Stimulated activated naive CD8-positive, alpha-beta T cell treated with anti-CD3 and anti-CD28 coated beads, Interleukin-15, amount 100 ng/mL, for 72 hours (primary cell): ENCODE results near the gene MALT1.
"Not testable (repeated sequence)": the region's sequence is repeated elsewhere in the genome, so short reads cannot be mapped to it uniquely, and the experiment has no call there.

Source experiments
- ATAC-seq: fragments of 150-1000 bp; cut with Tn5 transposase; 2 replicates; pipeline ENCODE4 v1.10.0; 2021; ENCODE audit warnings: mild to moderate bottlenecking, moderate library complexity
- DNase-seq, 2 donors: peaks; one replicate each; pipeline ENCODE4 v3.0.0; 2021 to 2022
- H3K27ac Mint-ChIP-seq, 2 donors: one replicate each; pipeline ENCODE4 v1.8.0; 2022; ENCODE audit warnings: mild to moderate bottlenecking in 2 of 2, mixed read lengths in 2 of 2, moderate library complexity in 2 of 2
- H3K27me3 Mint-ChIP-seq: one replicate; pipeline ENCODE4 v1.8.0; 2022; ENCODE audit warnings: mixed read lengths
- H3K4me1 Mint-ChIP-seq: one replicate; pipeline ENCODE4 v1.8.0; 2022; ENCODE audit warnings: mild to moderate bottlenecking, mixed read lengths
- H3K4me3 Mint-ChIP-seq, 2 donors: one replicate each; pipeline ENCODE4 v1.8.0; 2022; ENCODE audit warnings: mild to moderate bottlenecking in 2 of 2, mixed read lengths in 2 of 2, moderate library complexity in 1 of 2
- H3K9me3 Mint-ChIP-seq, 2 donors: one replicate each; pipeline ENCODE4 v1.8.0; 2022; ENCODE audit warnings: mixed read lengths in 2 of 2

The MALT1 gene

GRCh38 chr18:58671111-58671631, at the start of gene MALT1:
TSS of gene MALT1 (plus strand) at chr18:58671465. CDS start at chr18:58671644, 179 bp downstream.
- Mint-ChIP-seq H3K4me1 (peaks cover 66% of the 10 kb centered on the region), H3K9me3 (no peaks in the 10 kb centered on the region), H3K4me3 (peak within 1 kb of the TSS; percentile 99), H3K27ac (peak within 1 kb of the TSS; percentile 96 to 97), H3K27me3 (no peaks in the 10 kb centered on the region)
- ATAC-seq (peak; percentile 90), DNase-seq (peak; percentile 93 to 96)

- peak overlapping the region in 1 of 2 donors; percentile 14 for H3K27ac Mint-ChIP-seq
- H3K9me3 Mint-ChIP-seq, result no peaks in the 10 kb centered on the region
- ATAC-seq (no peak), DNase-seq (no peak)
- no peaks in the 10 kb centered on the region for H3K27me3 Mint-ChIP-seq
- H3K4me1 Mint-ChIP-seq, result peaks cover 35% of the 10 kb centered on the region
- no peak overlapping the region for H3K4me3 Mint-ChIP-seq
Measured at GRCh38 chr18:58624011-58624410, 47.3 kb upstream of the MALT1 start.

GRCh38 chr18:58625839-58626238, 45.4 kb upstream of the MALT1 start:
- Mint-ChIP-seq H3K4me1 (peaks cover 49% of the 10 kb centered on the region), H3K4me3 (no peak overlapping the region), H3K9me3 (no peaks in the 10 kb centered on the region), H3K27me3 (no peaks in the 10 kb centered on the region), H3K27ac (no peak overlapping the region)
- DNase-seq, result no peak
- no peak for ATAC-seq

GRCh38 chr18:58630071-58630470, 41.2 kb upstream of the MALT1 start:
- Mint-ChIP-seq H3K9me3 (no peaks in the 10 kb centered on the region), H3K4me1 (peaks cover 56% of the 10 kb centered on the region), H3K4me3 (no peak overlapping the region), H3K27ac (no peak overlapping the region), H3K27me3 (no peaks in the 10 kb centered on the region)
- ATAC-seq, result no peak
- DNase-seq, result no peak

- no peak for ATAC-seq
- Mint-ChIP-seq H3K27me3 (no peaks in the 10 kb centered on the region), H3K9me3 (no peaks in the 10 kb centered on the region), H3K4me3 (no peak overlapping the region), H3K4me1 (peaks cover 54% of the 10 kb centered on the region), H3K27ac (no peak overlapping the region)
- no peak for DNase-seq
Measured at GRCh38 chr18:58631301-58631700, 40.0 kb upstream of the MALT1 start.

GRCh38 chr18:58632552-58632951, 38.7 kb upstream of the MALT1 start:
- H3K27me3 Mint-ChIP-seq, result no peaks in the 10 kb centered on the region
- H3K9me3 Mint-ChIP-seq, result no peaks in the 10 kb centered on the region

GRCh38 chr18:58633874-58634273, 37.4 kb upstream of the MALT1 start:
- H3K27me3 Mint-ChIP-seq, result no peaks in the 10 kb centered on the region
- DNase-seq, result no peak
- no peak for ATAC-seq
- peaks cover 64% of the 10 kb centered on the region for H3K4me1 Mint-ChIP-seq
- no peaks in the 10 kb centered on the region for H3K9me3 Mint-ChIP-seq
- no peak overlapping the region for H3K27ac Mint-ChIP-seq
- no peak overlapping the region for H3K4me3 Mint-ChIP-seq

More at GRCh38 chr18:58632552-58632951, 38.7 kb upstream of the MALT1 start:
- DNase-seq (no peak), ATAC-seq (no peak)
- Mint-ChIP-seq H3K4me1 (peaks cover 58% of the 10 kb centered on the region), H3K4me3 (no peak overlapping the region), H3K27ac (no peak overlapping the region)

- Mint-ChIP-seq H3K9me3 (no peaks in the 10 kb centered on the region), H3K4me3 (no peak overlapping the region), H3K27me3 (no peaks in the 10 kb centered on the region), H3K4me1 (peaks cover 55% of the 10 kb centered on the region), H3K27ac (peak overlapping the region; percentile 64 to 68)
- ATAC-seq, result peak; percentile 67
- DNase-seq, result no peak
Measured at GRCh38 chr18:58635891-58636290, 35.4 kb upstream of the MALT1 start.

- no peak for ATAC-seq
- Mint-ChIP-seq H3K9me3 (no peaks in the 10 kb centered on the region), H3K27ac (no peak overlapping the region), H3K27me3 (no peaks in the 10 kb centered on the region), H3K4me3 (no peak overlapping the region), H3K4me1 (peaks cover 55% of the 10 kb centered on the region)
- no peak for DNase-seq
Measured at GRCh38 chr18:58637197-58637596, 34.1 kb upstream of the MALT1 start.

- Mint-ChIP-seq H3K4me3 (no peak overlapping the region), H3K4me1 (peaks cover 55% of the 10 kb centered on the region), H3K27ac (no peak overlapping the region), H3K27me3 (no peaks in the 10 kb centered on the region), H3K9me3 (no peaks in the 10 kb centered on the region)
- DNase-seq (no peak), ATAC-seq (no peak)
Measured at GRCh38 chr18:58637946-58638345, 33.3 kb upstream of the MALT1 start.

- Mint-ChIP-seq H3K27ac (no peak overlapping the region), H3K27me3 (no peaks in the 10 kb centered on the region), H3K4me1 (peaks cover 51% of the 10 kb centered on the region), H3K4me3 (no peak overlapping the region), H3K9me3 (no peaks in the 10 kb centered on the region)
- DNase-seq (no peak), ATAC-seq (no peak)
Measured at GRCh38 chr18:58638441-58638840, 32.8 kb upstream of the MALT1 start.

GRCh38 chr18:58639237-58639636, 32.0 kb upstream of the MALT1 start:
- Mint-ChIP-seq H3K27ac (no peak overlapping the region), H3K27me3 (no peaks in the 10 kb centered on the region), H3K4me3 (no peak overlapping the region), H3K4me1 (peaks cover 43% of the 10 kb centered on the region), H3K9me3 (no peaks in the 10 kb centered on the region)
- DNase-seq, result no peak
- no peak for ATAC-seq

- no peak overlapping the region for H3K4me3 Mint-ChIP-seq
- DNase-seq (no peak), ATAC-seq (peak; percentile 74)
- H3K27ac Mint-ChIP-seq, result no peak overlapping the region
- H3K9me3 Mint-ChIP-seq, result no peaks in the 10 kb centered on the region
- no peaks in the 10 kb centered on the region for H3K27me3 Mint-ChIP-seq
- H3K4me1 Mint-ChIP-seq, result peaks cover 36% of the 10 kb centered on the region
Measured at GRCh38 chr18:58639751-58640427, 31.4 kb upstream of the MALT1 start.

- no peak for ATAC-seq
- no peaks in the 10 kb centered on the region for H3K27me3 Mint-ChIP-seq
- H3K27ac Mint-ChIP-seq, result no peak overlapping the region
- no peak overlapping the region for H3K4me3 Mint-ChIP-seq
- no peaks in the 10 kb centered on the region for H3K9me3 Mint-ChIP-seq
- DNase-seq, result no peak
- H3K4me1 Mint-ChIP-seq, result peaks cover 33% of the 10 kb centered on the region
Measured at GRCh38 chr18:58640428-58640805, 30.8 kb upstream of the MALT1 start.

GRCh38 chr18:58640891-58641610, 30.2 kb upstream of the MALT1 start:
- no peaks in the 10 kb centered on the region for H3K27me3 Mint-ChIP-seq
- H3K4me1 Mint-ChIP-seq, result peaks cover 26% of the 10 kb centered on the region
- DNase-seq, result no peak
- H3K9me3 Mint-ChIP-seq, result no peaks in the 10 kb centered on the region
- no peak overlapping the region for H3K4me3 Mint-ChIP-seq
- H3K27ac Mint-ChIP-seq, result no peak overlapping the region
- no peak for ATAC-seq

GRCh38 chr18:58643557-58643956, 27.7 kb upstream of the MALT1 start:
- not testable (repeated sequence) for H3K4me1 Mint-ChIP-seq, ATAC-seq, H3K4me3 Mint-ChIP-seq, H3K27me3 Mint-ChIP-seq, H3K27ac Mint-ChIP-seq, DNase-seq, H3K9me3 Mint-ChIP-seq
